Measurements from ENCODE around the gene TOM1L1.

- TF ChIP-seq CTCF (IDR thresholded peaks at IDR 0.05) (no peak), POLR2A (IDR thresholded peaks at IDR 0.05) (no peak)
Measured at GRCh38 chr17:54944796-54945195, 44.1 kb downstream of the TOM1L1 start.
